GM19455 (cell line): Measurements from ENCODE around the gene CASZ1.

Experiments used
- ATAC-seq: cut with Tn5 transposase; IDR thresholded peaks from one replicate; pipeline ENCODE4 v1.9.1; 2021; ENCODE audit not compliant: unreplicated experiment

The CASZ1 gene

GRCh38 chr1:10774615-10775310 lies 21.7 kb downstream of the CASZ1 start:
- no peak for ATAC-seq

DNA sequence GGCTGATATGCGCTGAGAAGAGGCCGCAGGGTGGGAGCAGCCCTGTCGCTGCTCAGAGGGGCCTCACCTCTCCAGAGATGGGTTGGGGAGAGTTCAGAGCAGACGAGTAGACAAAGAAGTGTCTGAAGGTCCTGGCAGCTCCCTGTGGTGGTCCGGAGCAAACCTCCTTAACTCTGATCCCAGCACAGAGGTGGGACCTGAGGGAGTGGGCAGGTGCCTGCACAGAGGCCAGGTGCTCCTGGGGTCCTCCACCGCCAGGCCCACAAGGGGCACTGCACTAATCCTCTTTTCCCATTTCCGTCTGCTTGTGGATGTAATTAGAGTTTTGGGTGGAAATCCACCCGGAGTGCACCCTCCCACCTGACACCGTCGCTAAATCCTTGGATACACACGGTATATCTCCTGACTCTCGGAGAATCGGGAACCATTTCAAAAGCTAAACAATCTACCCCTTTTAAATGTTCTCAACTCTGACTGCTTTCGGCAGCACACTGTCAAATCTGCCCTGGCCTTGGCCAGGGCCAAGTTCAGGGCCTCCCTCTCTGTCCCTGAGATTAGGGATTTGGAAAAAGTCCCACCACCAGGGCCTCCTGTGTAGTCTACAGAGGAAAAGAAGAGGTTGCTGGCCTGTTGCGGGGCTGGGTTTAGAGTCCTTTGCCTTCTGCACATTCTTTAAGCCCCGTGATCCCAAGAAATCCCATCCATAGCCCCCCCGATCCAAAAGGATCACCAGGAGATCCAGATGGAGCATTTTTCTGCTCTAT lies 22.4 kb downstream of the CASZ1 start:
- no peak for ATAC-seq

GRCh38 chr1:10773376-10773775 lies 23.1 kb downstream of the CASZ1 start:
- ATAC-seq: no peak

DNA sequence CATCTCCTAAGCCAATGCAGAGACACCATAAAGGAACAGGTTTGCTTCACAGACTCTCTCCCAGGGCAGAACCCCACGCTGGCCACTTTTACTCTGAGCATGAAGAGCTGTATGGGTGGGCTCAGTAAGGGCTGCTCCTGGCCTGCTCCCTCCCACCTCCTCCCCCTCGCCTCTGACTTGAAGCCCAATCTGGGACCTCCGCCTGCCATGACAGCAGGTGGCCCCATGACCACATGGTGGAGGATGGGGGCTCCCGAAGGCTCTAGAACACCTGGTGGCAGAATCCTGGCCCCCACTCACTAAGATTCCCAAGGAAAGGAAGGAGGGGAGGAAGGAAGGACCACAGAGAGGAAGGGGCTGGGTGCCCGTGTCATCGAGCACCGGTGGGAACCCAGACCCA lies 23.7 kb downstream of the CASZ1 start:
- no peak for ATAC-seq

DNA sequence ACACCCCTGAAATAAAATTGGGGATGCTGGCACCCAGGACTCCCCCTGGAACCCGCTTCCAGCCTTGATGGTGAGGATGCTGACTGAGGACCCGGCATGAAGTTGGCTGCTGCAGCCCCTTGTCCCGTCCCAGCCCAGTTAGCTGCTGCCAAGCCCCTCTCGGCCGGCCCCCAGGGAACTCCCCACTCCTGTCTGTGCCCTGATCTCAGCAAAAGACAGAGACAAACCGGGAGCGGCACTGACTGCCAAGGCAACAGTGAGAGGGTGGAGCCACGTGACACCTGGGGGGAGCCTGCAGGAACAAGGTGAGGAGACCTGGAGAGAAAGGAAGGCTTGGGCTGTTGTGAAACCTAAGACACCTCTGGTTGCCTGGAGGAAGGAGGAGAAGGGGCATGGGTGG lies 24.7 kb downstream of the CASZ1 start:
- ATAC-seq: no peak

DNA sequence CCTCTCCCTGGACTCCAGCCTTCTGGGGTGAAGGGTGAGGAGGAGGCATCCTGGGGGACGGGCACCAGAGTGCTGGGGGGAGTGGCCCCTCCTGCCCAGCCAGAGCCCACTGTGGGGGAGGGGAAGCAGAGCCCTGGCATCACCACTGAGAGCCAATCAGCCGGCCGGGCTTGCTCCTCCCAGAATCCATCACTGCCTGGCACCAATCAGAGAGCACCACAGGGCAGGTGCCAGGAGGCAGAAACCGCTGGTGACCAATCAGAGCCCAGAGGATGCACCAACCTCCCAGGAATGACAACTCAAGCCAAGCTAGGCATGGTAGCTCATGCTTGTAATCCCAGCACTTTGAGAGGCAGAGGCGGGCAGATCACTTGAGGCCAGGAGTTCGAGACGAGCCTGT lies 27.9 kb downstream of the CASZ1 start:
- no peak for ATAC-seq

DNA sequence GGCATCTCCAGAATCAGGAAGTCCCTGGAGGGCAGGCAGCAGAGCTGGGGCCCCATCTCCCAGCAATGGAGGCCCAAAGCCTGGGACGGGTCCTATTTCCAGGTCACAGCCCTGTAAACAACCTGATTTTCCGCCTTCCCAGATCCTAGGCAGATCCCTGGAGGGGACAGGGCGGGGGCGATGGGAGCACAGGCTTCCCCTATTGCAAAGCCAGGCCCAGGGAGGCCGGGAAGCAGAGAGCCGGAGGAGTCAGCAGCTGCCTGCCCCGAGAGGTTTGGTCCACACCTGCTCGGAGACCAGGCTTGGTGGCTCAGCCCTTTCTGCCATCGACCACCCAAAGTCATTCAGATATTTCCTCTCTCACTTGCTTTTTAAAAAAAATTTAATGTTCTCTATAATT lies 29.2 kb downstream of the CASZ1 start:
- ATAC-seq: no peak

DNA sequence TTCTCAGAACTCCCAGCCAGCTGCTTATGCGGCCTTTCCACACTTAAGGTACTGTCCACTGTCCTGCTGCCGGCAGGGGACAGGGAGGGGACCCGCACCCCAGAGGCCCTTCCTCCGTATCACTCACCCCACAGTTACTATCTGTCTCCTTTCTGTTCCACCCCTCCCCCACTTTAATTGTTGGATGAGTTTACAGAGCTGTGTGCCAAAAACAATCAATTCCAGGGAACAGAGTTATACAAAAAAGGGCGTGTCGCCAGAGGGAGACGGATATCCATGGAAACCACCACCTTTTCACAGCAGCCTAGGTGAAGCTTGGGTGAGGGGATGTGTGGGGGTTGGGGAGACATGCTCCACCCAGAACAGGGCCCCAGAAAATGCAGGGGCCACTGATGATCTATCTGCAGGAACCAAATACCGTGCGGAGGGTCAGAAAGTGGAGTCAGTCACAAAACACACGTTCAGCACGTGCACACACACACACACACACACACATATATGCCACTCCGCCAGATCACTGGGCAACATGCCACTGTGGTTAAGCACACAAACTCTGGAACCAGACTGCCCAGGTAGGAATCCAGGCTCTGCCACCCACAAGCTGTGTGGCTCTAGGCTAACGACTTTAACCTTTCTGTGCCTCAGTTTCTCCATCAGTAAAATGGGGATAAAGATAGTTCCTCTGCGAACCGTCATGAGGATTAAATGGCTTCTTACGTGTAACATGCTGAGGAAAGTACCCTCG lies 30.5 kb downstream of the CASZ1 start:
- no peak for ATAC-seq

GRCh38 chr1:10765304-10765703 lies 31.1 kb downstream of the CASZ1 start:
- ATAC-seq: no peak

GRCh38 chr1:10764296-10764798 lies 32.1 kb downstream of the CASZ1 start:
- ATAC-seq: no peak

DNA sequence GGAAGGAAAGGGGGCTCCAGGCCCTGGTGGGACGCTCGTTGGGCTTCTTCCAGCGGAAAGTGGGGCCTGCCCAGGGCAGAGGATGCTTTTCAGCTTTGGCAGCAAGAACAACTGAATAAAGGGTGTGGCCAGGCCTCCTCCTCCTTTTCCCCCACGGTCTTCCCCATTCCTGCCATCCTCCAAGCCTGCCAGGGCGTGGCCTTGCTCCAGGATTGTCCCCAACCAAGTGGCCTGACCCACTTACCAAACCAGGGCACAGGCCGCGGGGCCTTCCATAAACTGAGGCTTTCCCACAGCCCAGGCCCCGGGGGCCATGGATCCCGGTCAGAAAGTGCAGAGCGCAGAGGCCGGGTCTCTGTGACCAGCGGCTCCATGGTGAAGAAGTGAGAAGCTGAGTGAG lies 33.6 kb downstream of the CASZ1 start:
- ATAC-seq: no peak

DNA sequence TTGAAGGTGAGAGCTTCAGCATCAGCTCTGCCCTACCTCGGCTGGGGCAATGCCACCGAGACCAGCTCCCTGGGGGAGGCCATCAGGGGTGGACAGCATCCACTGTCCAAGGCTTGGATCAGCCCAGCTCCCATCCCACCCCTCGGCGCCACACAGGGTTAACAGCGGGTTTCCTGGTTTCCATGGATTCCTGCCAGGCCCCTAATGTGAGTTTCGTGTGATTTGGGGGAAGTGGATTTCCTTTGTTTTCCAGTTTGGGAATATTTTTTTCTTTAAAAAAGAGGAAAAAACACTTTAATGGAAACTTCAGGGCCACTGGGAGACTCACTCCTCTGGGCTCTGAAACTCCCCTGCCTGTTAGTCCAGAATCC lies 34.3 kb downstream of the CASZ1 start:
- ATAC-seq: no peak

- no peak for ATAC-seq
Measured at GRCh38 chr1:10761503-10762152, 34.8 kb downstream of the CASZ1 start.

DNA sequence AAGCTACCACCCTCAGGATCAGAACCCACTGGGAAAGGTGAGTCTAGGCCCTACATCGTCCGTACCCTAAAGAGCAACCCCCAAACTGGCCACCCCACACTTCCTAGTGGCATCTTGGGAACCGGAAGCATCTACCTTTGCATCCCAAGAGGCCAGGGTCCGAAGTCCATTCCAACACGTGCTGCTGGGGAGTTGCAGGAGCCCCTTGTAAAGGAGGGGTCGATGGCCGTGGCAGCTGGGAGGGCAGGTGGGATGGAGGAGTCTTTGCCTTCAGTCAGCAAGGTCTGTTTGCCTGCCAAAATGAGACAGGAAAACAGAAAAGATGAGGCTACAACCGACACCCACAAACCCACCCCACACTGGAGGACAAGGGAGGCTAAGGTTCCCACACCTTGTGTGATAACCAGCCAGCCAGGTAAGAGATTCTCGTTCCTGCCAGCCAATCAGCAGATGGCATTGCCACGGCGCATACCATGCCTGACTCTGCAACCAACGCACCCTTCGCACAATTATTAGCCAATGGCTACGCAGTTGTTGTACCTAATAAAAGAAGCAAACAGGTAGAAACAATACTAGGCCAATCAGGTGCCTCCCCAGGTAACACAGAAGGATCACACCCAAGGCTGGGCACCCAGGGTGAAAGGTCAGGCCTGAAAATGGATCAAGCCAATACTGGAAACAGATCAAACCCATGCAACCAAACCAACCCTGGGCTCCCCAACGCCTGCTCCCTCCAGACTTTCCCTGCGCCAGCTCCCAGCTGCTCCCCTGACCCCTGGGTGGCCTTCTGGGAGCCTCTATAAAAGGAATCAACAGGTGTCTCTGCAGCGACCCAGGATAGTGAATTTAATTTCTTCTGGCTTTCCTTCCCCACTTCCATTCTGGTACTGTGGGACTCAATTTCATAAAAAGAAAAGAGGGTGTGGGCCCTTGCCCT lies 35.6 kb downstream of the CASZ1 start:
- no peak for ATAC-seq

DNA sequence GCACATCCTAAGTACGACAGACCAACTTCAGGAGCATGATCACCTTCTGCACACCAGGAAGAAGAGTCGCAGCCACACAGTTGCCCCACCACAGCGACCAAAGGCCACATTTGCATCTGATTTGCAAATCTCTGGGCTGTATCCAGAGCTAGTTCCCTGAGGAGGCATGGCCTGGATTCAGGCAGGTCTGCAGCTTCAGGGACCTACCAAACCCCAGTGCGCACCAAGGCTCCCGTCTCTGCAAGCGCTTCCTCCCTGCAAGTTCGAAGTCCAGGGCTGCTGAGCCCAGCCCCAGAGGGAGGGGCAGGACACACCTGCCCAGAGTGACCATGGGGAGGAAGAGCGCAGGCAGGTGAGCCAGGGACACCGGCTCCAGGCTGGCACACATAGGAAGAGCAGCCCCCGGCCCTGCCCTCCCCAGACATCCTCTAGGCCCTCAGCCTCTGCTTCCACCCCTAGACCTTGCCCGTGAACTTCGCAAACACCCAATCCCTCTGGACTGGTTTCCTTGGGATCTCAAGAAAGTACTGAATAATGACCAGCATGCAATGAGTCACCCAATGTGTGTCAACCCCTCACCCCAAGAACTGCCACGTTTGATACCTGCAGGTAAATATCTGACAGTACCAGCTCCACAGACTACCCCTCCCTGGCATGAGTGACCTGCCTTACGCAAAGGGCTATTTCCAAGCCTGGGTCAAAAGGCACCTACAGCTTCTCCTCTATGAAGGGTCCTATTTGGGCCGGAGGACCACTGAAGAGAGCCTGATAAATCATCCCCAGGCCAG lies 36.8 kb downstream of the CASZ1 start:
- no peak for ATAC-seq

DNA sequence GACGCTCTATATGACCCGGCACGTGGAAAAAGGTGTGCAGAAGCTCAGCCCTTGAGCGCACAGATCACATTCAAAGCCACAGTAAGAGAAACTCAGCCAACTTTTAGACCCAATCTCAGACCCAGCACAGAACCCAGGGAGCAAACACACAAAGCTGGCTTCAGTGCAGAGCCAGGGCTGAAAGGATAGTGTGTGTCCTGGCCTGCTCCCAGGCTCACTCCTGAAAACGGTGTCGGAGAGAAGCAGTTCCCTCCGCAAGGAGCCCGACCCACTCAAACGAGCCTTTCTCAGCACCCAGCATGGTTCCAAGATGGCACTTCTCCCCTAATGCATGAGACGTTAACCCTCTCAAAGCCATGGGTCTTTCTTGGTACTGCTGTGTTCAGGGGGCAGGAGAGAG lies 39.6 kb downstream of the CASZ1 start:
- ATAC-seq: no peak

DNA sequence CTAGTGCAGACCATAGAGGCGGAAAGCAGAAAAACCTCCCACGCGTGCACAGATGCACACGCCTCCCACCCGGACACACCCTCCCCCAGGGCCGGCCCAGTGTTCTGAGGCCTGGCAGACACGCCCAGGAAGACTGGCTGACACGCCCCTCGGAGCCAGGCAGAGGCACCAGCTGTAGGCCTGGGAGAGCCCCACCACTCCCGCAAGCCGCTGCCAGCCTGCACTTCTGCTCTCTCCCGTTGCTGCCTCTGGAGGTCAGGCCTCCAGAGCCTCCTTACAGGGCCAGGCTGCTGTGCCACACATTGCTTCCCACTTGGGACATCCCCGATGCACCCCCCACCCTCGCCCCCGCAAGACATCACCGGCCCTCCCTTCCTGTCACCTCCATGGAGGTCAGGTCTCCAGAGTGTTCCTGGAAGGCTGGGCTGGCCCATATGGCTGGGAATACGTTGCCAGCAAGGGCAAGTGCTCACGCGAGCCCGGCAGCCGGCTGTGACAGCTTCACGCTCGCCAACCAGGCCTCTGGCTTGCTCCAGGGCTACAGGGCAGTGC lies 40.4 kb downstream of the CASZ1 start:
- ATAC-seq: no peak

- ATAC-seq: no peak
Measured at GRCh38 chr1:10754568-10755329, 41.7 kb downstream of the CASZ1 start.
